ENCODE data around the gene NEU1.
"Not testable (repeated sequence)": the region's sequence is repeated elsewhere in the genome, so short reads cannot be mapped to it uniquely, and the experiment has no call there.

The NEU1 gene

GRCh38 chr6:31821301-31822035 lies 41.2 kb downstream of the NEU1 start:
- DNase-seq (ENCODE audit: low read depth in 1 of 2, low spot score in 1 of 2) = peak; percentile 21 to 46

- not testable (repeated sequence) for DNase-seq (ENCODE audit: low read depth in 1 of 2, low spot score in 1 of 2)
Measured at GRCh38 chr6:31820399-31820798, 42.2 kb downstream of the NEU1 start.

DNA sequence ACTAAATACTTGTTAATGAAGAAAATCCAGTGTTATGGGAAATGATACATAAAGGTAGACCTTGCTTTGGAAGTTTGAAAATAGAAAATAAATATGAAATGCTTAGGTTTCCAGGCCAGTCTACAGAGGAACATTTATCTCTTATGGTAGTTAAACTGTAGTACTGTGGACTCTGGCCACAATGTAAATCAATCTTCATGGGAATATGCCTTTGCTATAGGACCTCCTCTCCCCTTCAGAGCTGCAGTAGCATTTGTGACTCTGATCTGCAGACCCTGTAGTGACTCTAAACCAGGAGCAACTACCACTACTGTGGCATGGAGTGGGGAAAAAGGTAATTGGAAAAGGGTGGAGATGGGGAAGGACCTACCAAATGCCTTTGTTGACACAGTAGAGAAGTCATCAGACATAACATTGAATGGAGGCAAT lies 42.7 kb downstream of the NEU1 start:
- no peak for DNase-seq (ENCODE audit: low read depth in 1 of 2, low spot score in 1 of 2)

- not testable (repeated sequence) for DNase-seq (ENCODE audit: low read depth in 1 of 2, low spot score in 1 of 2)
Measured at GRCh38 chr6:31817929-31818511, 44.6 kb downstream of the NEU1 start.

DNA sequence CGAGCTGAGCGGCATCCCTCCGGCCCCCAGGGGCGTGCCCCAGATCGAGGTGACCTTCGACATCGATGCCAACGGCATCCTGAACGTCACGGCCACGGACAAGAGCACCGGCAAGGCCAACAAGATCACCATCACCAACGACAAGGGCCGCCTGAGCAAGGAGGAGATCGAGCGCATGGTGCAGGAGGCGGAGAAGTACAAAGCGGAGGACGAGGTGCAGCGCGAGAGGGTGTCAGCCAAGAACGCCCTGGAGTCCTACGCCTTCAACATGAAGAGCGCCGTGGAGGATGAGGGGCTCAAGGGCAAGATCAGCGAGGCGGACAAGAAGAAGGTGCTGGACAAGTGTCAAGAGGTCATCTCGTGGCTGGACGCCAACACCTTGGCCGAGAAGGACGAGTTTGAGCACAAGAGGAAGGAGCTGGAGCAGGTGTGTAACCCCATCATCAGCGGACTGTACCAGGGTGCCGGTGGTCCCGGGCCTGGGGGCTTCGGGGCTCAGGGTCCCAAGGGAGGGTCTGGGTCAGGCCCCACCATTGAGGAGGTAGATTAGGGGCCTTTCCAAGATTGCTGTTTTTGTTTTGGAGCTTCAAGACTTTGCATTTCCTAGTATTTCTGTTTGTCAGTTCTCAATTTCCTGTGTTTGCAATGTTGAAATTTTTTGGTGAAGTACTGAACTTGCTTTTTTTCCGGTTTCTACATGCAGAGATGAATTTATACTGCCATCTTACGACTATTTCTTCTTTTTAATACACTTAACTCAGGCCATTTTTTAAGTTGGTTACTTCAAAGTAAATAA lies 45.3 kb downstream of the NEU1 start:
- DNase-seq (ENCODE audit: low read depth in 1 of 2, low spot score in 1 of 2) = not testable (repeated sequence)

- peak; percentile 43 to 50 for DNase-seq (ENCODE audit: low read depth in 1 of 2, low spot score in 1 of 2)
Measured at GRCh38 chr6:31815025-31815838, 47.4 kb downstream of the NEU1 start, which contains the start of the genes HSPA1A and HSPA1L. Gene HSPA1A (plus strand): TSS chr6:31815543. CDS start chr6:31815757, 214 bp downstream. Gene HSPA1L (minus strand): TSS chr6:31815283. CDS start chr6:31811972, 3,311 bp downstream.

GRCh38 chr6:31814677-31815024 lies 48.0 kb downstream of the NEU1 start:
- peak; percentile 42 to 54 for DNase-seq (ENCODE audit: low read depth in 1 of 2, low spot score in 1 of 2)

GRCh38 chr6:31813465-31813849 lies 49.2 kb downstream of the NEU1 start:
- no peak for DNase-seq (ENCODE audit: low read depth in 1 of 2, low spot score in 1 of 2)

DNA sequence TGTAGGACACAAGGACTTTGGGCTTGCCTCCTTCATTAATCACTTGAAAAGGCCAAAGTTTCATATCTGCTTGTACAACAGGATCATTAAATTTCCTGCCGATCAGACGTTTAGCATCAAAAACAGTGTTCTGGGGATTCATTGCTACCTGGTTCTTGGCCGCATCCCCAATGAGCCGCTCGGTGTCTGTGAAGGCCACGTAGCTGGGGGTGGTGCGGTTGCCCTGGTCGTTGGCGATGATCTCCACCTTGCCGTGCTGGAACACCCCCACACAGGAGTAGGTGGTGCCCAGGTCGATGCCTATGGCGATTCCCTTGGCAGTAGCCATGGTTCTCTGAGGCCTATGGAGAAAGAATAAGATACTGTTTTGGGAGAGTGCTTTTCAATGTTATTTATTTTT lies 51.0 kb downstream of the NEU1 start:
- DNase-seq (ENCODE audit: low read depth in 1 of 2, low spot score in 1 of 2) = no peak

GRCh38 chr6:31808599-31808998 lies 54.0 kb downstream of the NEU1 start:
- not testable (repeated sequence) for DNase-seq (ENCODE audit: low read depth in 1 of 2, low spot score in 1 of 2)
